ENCODE measurements around the gene C3orf33. TPM values are rescaled to one million over a fixed set of nuclear protein-coding genes. Genes with fewer than 3 reads are reported as not detected.

The C3orf33 gene
- total RNA-seq, 6 experiments from 2014 or later, result 1.3 to 1.9 (median 1.5) TPM

DNA sequence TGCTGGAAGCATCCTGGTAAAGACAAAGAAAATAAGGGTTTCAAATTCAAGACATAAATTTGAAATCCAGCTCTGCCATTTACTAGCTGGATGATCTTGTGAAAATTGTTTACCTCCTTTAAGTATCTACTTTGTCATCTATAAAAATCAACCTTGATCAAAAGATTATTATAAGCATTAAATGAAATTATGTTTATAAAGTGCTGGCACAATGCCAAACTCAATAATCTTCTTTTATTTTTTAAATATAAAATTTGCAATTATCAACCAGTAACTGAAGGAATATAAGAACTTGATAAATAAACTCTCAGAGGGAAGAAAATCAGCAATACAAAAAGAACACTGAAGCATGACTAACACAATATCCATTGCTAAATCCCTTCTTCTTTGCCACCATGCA is 25.8 kb downstream of the C3orf33 start:
- H3K4me3 ChIP-seq, result no peak overlapping the region

GRCh38 chr3:155778462-155778861 is 27.6 kb downstream of the C3orf33 start:
- no peaks in the 10 kb centered on the region for H3K4me1 ChIP-seq
- no peaks in the 10 kb centered on the region for H3K9me3 ChIP-seq
- H3K4me3 ChIP-seq, result no peak overlapping the region
- no peaks in the 10 kb centered on the region for H3K36me3 ChIP-seq
- H3K27me3 ChIP-seq, result no peaks in the 10 kb centered on the region
- ATAC-seq (no peak), DNase-seq (no peak)
- no peak for TF ChIP-seq POLR2A (IDR thresholded peaks at IDR 0.05)
- TF ChIP-seq, protein P1, sequence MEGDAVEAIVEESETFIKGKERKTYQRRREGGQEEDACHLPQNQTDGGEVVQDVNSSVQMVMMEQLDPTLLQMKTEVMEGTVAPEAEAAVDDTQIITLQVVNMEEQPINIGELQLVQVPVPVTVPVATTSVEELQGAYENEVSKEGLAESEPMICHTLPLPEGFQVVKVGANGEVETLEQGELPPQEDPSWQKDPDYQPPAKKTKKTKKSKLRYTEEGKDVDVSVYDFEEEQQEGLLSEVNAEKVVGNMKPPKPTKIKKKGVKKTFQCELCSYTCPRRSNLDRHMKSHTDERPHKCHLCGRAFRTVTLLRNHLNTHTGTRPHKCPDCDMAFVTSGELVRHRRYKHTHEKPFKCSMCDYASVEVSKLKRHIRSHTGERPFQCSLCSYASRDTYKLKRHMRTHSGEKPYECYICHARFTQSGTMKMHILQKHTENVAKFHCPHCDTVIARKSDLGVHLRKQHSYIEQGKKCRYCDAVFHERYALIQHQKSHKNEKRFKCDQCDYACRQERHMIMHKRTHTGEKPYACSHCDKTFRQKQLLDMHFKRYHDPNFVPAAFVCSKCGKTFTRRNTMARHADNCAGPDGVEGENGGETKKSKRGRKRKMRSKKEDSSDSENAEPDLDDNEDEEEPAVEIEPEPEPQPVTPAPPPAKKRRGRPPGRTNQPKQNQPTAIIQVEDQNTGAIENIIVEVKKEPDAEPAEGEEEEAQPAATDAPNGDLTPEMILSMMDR (IDR thresholded peaks at IDR 0.05), result no peak
- no peak overlapping the region for H3K27ac ChIP-seq
- intact Hi-C loops (cut with DNase I), result no loop called here

More for the DNA sequence above, 25.8 kb downstream of the C3orf33 start:
- TF ChIP-seq, protein P1 (IDR thresholded peaks at IDR 0.05), result no peak
- no peak for TF ChIP-seq POLR2A (IDR thresholded peaks at IDR 0.05)
- intact Hi-C loops (cut with DNase I), result no loop called here
- Histone ChIP-seq H3K9me3 (no peaks in the 10 kb centered on the region), H3K27ac (no peak overlapping the region), H3K36me3 (no peaks in the 10 kb centered on the region), H3K4me1 (no peaks in the 10 kb centered on the region), H3K27me3 (no peaks in the 10 kb centered on the region)
- ATAC-seq, result no peak
- DNase-seq, result no peak

- no peaks in the 10 kb centered on the region for H3K36me3 ChIP-seq
- no peaks in the 10 kb centered on the region for H3K27me3 ChIP-seq
- DNase-seq (no peak), ATAC-seq (no peak)
- no peak for TF ChIP-seq POLR2A (IDR thresholded peaks at IDR 0.05)
- TF ChIP-seq, protein P1 (IDR thresholded peaks at IDR 0.05), result no peak
- intact Hi-C loops (cut with DNase I), result no loop called here
- no peaks in the 10 kb centered on the region for H3K9me3 ChIP-seq
- WGBS (ENCODE audit: insufficient coverage, low coverage, low lambda C conversion rate, missing lambda C conversion rate), result 100% methylated on average over 1 of the region's 1 CpG
- no peaks in the 10 kb centered on the region for H3K4me1 ChIP-seq
- H3K27ac ChIP-seq, result no peak overlapping the region
- no peak overlapping the region for H3K4me3 ChIP-seq
Measured at GRCh38 chr3:155772801-155773200, 33.3 kb downstream of the C3orf33 start.

DNA sequence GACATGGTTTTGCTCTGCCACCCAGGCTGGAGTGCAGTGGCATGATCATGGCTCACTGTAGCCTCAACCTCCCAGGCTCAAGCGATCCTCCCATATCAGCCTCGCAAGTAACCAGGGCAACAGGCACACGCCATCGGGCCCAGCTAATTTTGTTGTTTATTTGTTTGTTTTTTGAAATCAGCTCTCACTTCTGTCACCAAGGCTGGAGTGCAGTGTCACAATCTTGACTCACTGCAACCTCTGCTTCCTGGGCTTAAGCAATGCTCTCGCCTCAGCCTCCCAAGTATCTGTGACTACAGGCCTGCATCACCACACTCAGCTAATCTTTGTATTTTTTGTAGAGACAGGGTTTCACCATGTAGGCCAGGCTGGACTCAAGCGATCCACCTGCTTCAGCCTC is 35.0 kb downstream of the C3orf33 start:
- TF ChIP-seq POLR2A (IDR thresholded peaks at IDR 0.05), result no peak
- TF ChIP-seq, protein P1 (IDR thresholded peaks at IDR 0.05), result no peak
- Histone ChIP-seq H3K27me3 (no peaks in the 10 kb centered on the region), H3K4me3 (no peak overlapping the region), H3K27ac (no peak overlapping the region), H3K9me3 (no peaks in the 10 kb centered on the region), H3K36me3 (no peaks in the 10 kb centered on the region), H3K4me1 (no peaks in the 10 kb centered on the region)
- DNase-seq (no peak), ATAC-seq (no peak)
- WGBS (ENCODE audit: insufficient coverage, low coverage, low lambda C conversion rate, missing lambda C conversion rate), result 84% methylated on average over 4 of the region's 6 CpGs
- intact Hi-C loops (cut with DNase I), result no loop called here

- Histone ChIP-seq H3K4me1 (no peaks in the 10 kb centered on the region), H3K27ac (no peak overlapping the region), H3K9me3 (no peaks in the 10 kb centered on the region), H3K27me3 (no peaks in the 10 kb centered on the region), H3K4me3 (no peak overlapping the region), H3K36me3 (no peaks in the 10 kb centered on the region)
- DNase-seq (no peak), ATAC-seq (no peak)
- TF ChIP-seq POLR2A (IDR thresholded peaks at IDR 0.05), result no peak
- TF ChIP-seq, protein P1 (IDR thresholded peaks at IDR 0.05), result no peak
- intact Hi-C loops (cut with DNase I), result no loop called here
- 70% methylated on average over 1 of the region's 1 CpG for WGBS (ENCODE audit: insufficient coverage, low coverage, low lambda C conversion rate, missing lambda C conversion rate)
Measured at GRCh38 chr3:155766206-155766605, 39.9 kb downstream of the C3orf33 start.

Measured in right lobe of liver (tissue), 6 donors.